Measurements from ENCODE around the gene LYVE1.

Gene LYVE1

GRCh38 chr11:10592331-10592730 is 23.9 kb upstream of the LYVE1 start:
- no peak overlapping the region for H3K4me3 ChIP-seq (ENCODE audit: low read length)
- peak; percentile 34 for DNase-seq (ENCODE audit: low read depth)
- no peak for TF ChIP-seq CTCF (conservative IDR thresholded peaks at IDR 0.05; ENCODE audit: low read depth, low read length)

- TF ChIP-seq CTCF (conservative IDR thresholded peaks at IDR 0.05; ENCODE audit: low read depth, low read length), result no peak
- DNase-seq (ENCODE audit: low read depth), result no peak
- no peak overlapping the region for H3K4me3 ChIP-seq (ENCODE audit: low read length)
These were observed 23.3 kb upstream of the LYVE1 start for GRCh38 chr11:10591741-10592140.

GRCh38 chr11:10590218-10590915 is 21.9 kb upstream of the LYVE1 start:
- DNase-seq (ENCODE audit: low read depth), result no peak
- TF ChIP-seq CTCF (conservative IDR thresholded peaks at IDR 0.05; ENCODE audit: low read depth, low read length), result no peak
- H3K4me3 ChIP-seq (ENCODE audit: low read length), result no peak overlapping the region

- no peak for TF ChIP-seq CTCF (conservative IDR thresholded peaks at IDR 0.05; ENCODE audit: low read depth, low read length)
- no peak for DNase-seq (ENCODE audit: low read depth)
These were observed 20.4 kb upstream of the LYVE1 start for GRCh38 chr11:10588904-10589303.

GRCh38 chr11:10587995-10588394 is 19.5 kb upstream of the LYVE1 start:
- DNase-seq (ENCODE audit: low read depth), result no peak
- H3K4me3 ChIP-seq (ENCODE audit: low read length), result no peak overlapping the region
- no peak for TF ChIP-seq CTCF (conservative IDR thresholded peaks at IDR 0.05; ENCODE audit: low read depth, low read length)

More at GRCh38 chr11:10588904-10589303, 20.4 kb upstream of the LYVE1 start:
- no peak overlapping the region for H3K4me3 ChIP-seq (ENCODE audit: low read length)

GRCh38 chr11:10587388-10587787 is 18.9 kb upstream of the LYVE1 start:
- no peak for TF ChIP-seq CTCF (conservative IDR thresholded peaks at IDR 0.05; ENCODE audit: low read depth, low read length)
- H3K4me3 ChIP-seq (ENCODE audit: low read length), result no peak overlapping the region
- DNase-seq (ENCODE audit: low read depth), result no peak

GRCh38 chr11:10584071-10584501 is 15.6 kb upstream of the LYVE1 start:
- no peak for DNase-seq (ENCODE audit: low read depth)
- no peak for TF ChIP-seq CTCF (conservative IDR thresholded peaks at IDR 0.05; ENCODE audit: low read depth, low read length)
- no peak overlapping the region for H3K4me3 ChIP-seq (ENCODE audit: low read length)
